GM23248 (cell line): Measurements from ENCODE around the gene SYT15.
"Not testable (repeated sequence)": the region's sequence is repeated elsewhere in the genome, so short reads cannot be mapped to it uniquely, and the experiment has no call there.

Source experiments
- EZH2 ChIP-seq: fragments of 200-600 bp; sonication (generic); IDR thresholded peaks from 2 replicates; pipeline ENCODE4 v1.6.1; 2018; ENCODE audit warnings: antibody characterized with exemption, mild to moderate bottlenecking; ENCODE audit not compliant: insufficient read depth, poor library complexity, severe bottlenecking
- EZH2phosphoT487 ChIP-seq: fragments of 200-600 bp; sonication (generic); IDR thresholded peaks from 2 replicates; pipeline ENCODE4 v1.6.1; 2018; ENCODE audit warnings: antibody characterized with exemption, moderate library complexity, mild to moderate bottlenecking, low read depth; ENCODE audit not compliant: insufficient read depth

- TF ChIP-seq EZH2, EZH2phosphoT487: not testable (repeated sequence)
Measured at GRCh38 chr10:46589589-46589988, 10.7 kb downstream of the SYT15 start.
